Upper lobe of left lung (tissue), 4 donors: Measurements from ENCODE around the gene OMA1.

Experiments used
- CTCF ChIP-seq, 6 experiments: fragments of 450-650 bp in 4 of 6; fragments of 200-600 bp in 2 of 6; sonication (generic) in 2 of 6; IDR thresholded peaks; one replicate each; pipeline ENCODE4 v1.5.1; 2016 to 2019; ENCODE audit warnings: antibody characterized with exemption in 6 of 6
- POLR2A ChIP-seq, 4 donors: fragments of 450-650 bp; IDR thresholded peaks; one replicate each; pipeline ENCODE4 v1.5.1; 2016 to 2017; ENCODE audit warnings: antibody characterized with exemption in 4 of 4, mild to moderate bottlenecking in 2 of 4

- TF ChIP-seq CTCF (IDR thresholded peaks at IDR 0.05) = no peak
- TF ChIP-seq POLR2A (IDR thresholded peaks at IDR 0.05) = no peak
These were observed 17.2 kb downstream of the OMA1 start for GRCh38 chr1:58529284-58529683.
